Ishikawa (cell line): ENCODE results near the gene RS1.

ENCODE experiments used
- CEBPB ChIP-seq: IDR thresholded peaks from 2 replicates; pipeline ENCODE4 v1.6.1; 2012
- CREB1 ChIP-seq: IDR thresholded peaks from 2 replicates; pipeline ENCODE4 v1.6.1; 2012; ENCODE audit warnings: low read depth
- EGR1 ChIP-seq: IDR thresholded peaks from 2 replicates; pipeline ENCODE4 v1.6.1; 2012
- EP300 ChIP-seq: IDR thresholded peaks from 2 replicates; pipeline ENCODE4 v1.6.1; 2012; ENCODE audit warnings: borderline replicate concordance
- FOXM1 ChIP-seq: IDR thresholded peaks from 2 replicates; pipeline ENCODE4 v1.6.1; 2012; ENCODE audit warnings: low read depth, borderline replicate concordance
- MAX ChIP-seq: IDR thresholded peaks from 2 replicates; pipeline ENCODE4 v1.6.1; 2012
- RAD21 ChIP-seq: IDR thresholded peaks from 2 replicates; pipeline ENCODE4 v1.6.1; 2012; ENCODE audit warnings: low read depth
- TAF1 ChIP-seq: IDR thresholded peaks from 2 replicates; pipeline ENCODE4 v1.6.1; 2012; ENCODE audit warnings: low read depth, mild to moderate bottlenecking
- TCF12 ChIP-seq: IDR thresholded peaks from 2 replicates; pipeline ENCODE4 v1.6.1; 2012; ENCODE audit warnings: low read depth
- TEAD4 ChIP-seq: IDR thresholded peaks from 2 replicates; pipeline ENCODE4 v1.6.1; 2012
- YY1 ChIP-seq: IDR thresholded peaks from 2 replicates; pipeline ENCODE4 v1.6.1; 2012; ENCODE audit warnings: low read depth
- ZBTB7A ChIP-seq: IDR thresholded peaks from 2 replicates; pipeline ENCODE4 v1.6.1; 2012; ENCODE audit warnings: low read depth
- TF ChIP-seq, protein P1 (sequence below): IDR thresholded peaks from 2 replicates; pipeline ENCODE4 v1.6.1; 2012; ENCODE audit warnings: low read depth, mild to moderate bottlenecking

GRCh38 chrX:18677161-18677869 is 5.4 kb upstream of the RS1 start:
- TF ChIP-seq MAX (no peak), EGR1 (no peak), CREB1 (no peak), FOXM1 (no peak), TCF12 (no peak), YY1 (no peak), CEBPB (no peak), RAD21 (no peak), EP300 (no peak), TAF1 (no peak), ZBTB7A (no peak), TEAD4 (no peak)
- TF ChIP-seq, protein P1, sequence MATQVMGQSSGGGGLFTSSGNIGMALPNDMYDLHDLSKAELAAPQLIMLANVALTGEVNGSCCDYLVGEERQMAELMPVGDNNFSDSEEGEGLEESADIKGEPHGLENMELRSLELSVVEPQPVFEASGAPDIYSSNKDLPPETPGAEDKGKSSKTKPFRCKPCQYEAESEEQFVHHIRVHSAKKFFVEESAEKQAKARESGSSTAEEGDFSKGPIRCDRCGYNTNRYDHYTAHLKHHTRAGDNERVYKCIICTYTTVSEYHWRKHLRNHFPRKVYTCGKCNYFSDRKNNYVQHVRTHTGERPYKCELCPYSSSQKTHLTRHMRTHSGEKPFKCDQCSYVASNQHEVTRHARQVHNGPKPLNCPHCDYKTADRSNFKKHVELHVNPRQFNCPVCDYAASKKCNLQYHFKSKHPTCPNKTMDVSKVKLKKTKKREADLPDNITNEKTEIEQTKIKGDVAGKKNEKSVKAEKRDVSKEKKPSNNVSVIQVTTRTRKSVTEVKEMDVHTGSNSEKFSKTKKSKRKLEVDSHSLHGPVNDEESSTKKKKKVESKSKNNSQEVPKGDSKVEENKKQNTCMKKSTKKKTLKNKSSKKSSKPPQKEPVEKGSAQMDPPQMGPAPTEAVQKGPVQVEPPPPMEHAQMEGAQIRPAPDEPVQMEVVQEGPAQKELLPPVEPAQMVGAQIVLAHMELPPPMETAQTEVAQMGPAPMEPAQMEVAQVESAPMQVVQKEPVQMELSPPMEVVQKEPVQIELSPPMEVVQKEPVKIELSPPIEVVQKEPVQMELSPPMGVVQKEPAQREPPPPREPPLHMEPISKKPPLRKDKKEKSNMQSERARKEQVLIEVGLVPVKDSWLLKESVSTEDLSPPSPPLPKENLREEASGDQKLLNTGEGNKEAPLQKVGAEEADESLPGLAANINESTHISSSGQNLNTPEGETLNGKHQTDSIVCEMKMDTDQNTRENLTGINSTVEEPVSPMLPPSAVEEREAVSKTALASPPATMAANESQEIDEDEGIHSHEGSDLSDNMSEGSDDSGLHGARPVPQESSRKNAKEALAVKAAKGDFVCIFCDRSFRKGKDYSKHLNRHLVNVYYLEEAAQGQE: no peak
